ENCODE results near the gene CACNA1I.
A peak's percentile ranks its signal among the peaks of the same experiment; 100 is the strongest.

Gene CACNA1I

DNA sequence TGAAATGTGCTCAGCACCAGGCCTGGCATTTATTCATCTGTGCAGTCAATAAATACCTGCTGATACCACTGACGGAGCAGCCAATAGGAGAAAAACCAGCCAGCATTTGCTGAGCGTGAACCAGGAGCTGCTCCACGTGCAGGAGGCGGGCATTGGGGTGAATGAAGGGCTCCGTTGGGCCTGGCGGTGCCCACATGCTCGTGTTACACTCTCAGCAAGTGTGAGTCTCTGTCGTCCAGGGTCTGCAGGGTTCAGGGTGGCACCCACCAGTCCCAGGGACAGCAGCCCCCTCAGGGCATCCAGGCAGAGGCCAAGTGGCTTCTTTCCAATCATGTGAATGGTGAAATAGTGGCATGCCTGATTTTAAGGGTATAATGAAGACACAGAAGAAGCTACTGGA, 33.8 kb upstream of the CACNA1I start:
- TF ChIP-seq, protein P1, sequence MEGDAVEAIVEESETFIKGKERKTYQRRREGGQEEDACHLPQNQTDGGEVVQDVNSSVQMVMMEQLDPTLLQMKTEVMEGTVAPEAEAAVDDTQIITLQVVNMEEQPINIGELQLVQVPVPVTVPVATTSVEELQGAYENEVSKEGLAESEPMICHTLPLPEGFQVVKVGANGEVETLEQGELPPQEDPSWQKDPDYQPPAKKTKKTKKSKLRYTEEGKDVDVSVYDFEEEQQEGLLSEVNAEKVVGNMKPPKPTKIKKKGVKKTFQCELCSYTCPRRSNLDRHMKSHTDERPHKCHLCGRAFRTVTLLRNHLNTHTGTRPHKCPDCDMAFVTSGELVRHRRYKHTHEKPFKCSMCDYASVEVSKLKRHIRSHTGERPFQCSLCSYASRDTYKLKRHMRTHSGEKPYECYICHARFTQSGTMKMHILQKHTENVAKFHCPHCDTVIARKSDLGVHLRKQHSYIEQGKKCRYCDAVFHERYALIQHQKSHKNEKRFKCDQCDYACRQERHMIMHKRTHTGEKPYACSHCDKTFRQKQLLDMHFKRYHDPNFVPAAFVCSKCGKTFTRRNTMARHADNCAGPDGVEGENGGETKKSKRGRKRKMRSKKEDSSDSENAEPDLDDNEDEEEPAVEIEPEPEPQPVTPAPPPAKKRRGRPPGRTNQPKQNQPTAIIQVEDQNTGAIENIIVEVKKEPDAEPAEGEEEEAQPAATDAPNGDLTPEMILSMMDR (conservative IDR thresholded peaks at IDR 0.05; ENCODE audit: control insufficient read depth, insufficient read depth, low read depth, low read length) = no peak
- H3K4me3 ChIP-seq (ENCODE audit: control insufficient read depth, low read depth, low read length) = no peak overlapping the region
- DNase-seq (ENCODE audit: low read depth) = no peak

- H3K4me3 ChIP-seq (ENCODE audit: control insufficient read depth, low read depth, low read length) = no peak overlapping the region
- TF ChIP-seq, protein P1 (conservative IDR thresholded peaks at IDR 0.05; ENCODE audit: control insufficient read depth, insufficient read depth, low read depth, low read length) = no peak
- no peak for DNase-seq (ENCODE audit: low read depth)
These were observed 32.6 kb upstream of the CACNA1I start for GRCh38 chr22:39537975-39538374.

GRCh38 chr22:39543095-39543494, 27.5 kb upstream of the CACNA1I start:
- DNase-seq (ENCODE audit: low read depth) = peak; percentile 48
- TF ChIP-seq, protein P1 (conservative IDR thresholded peaks at IDR 0.05; ENCODE audit: control insufficient read depth, insufficient read depth, low read depth, low read length) = peak; percentile 45
- H3K4me3 ChIP-seq (ENCODE audit: control insufficient read depth, low read depth, low read length) = no peak overlapping the region

- no peak overlapping the region for H3K4me3 ChIP-seq (ENCODE audit: control insufficient read depth, low read depth, low read length)
- DNase-seq (ENCODE audit: low read depth) = peak; percentile 31
These were observed 24.9 kb upstream of the CACNA1I start for GRCh38 chr22:39545386-39546365.

DNA sequence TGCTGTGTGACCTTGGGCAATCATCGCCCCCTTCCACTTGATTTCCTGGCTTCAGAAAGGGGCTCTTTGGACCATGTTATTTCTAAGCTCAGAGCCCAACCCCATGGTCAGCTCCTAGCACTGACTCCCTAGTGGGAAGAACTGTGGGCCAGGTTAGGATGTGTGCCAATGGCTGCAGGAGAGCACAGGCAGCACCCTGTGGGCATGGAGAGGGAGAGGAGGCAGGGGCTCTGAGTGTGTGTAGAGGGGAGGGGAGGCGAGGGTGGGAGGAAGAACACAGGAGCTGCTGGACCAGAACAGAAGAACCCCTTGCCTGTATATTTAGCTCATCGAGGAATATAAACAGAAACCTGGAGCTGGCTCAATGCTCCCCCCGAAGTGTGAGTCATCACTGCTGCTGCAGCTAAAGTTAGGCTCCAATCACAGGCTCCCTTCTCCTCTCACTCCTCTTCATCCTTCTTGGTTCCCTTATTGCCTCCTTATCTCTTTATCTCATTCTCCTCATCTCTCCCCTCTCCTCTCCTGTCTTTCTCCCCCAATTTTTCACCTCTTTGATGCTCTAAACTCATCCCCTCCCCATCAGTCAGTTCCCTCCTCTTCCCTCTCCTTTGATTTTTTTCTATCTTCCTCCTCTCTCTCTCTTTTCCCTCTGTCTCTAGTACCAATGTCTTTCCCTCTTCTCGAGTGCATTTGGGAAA, 23.5 kb upstream of the CACNA1I start:
- DNase-seq (ENCODE audit: low read depth) = peak; percentile 39
- H3K4me3 ChIP-seq (ENCODE audit: control insufficient read depth, low read depth, low read length) = no peak overlapping the region
- TF ChIP-seq, protein P1 (conservative IDR thresholded peaks at IDR 0.05; ENCODE audit: control insufficient read depth, insufficient read depth, low read depth, low read length) = no peak

More at GRCh38 chr22:39545386-39546365, 24.9 kb upstream of the CACNA1I start:
- TF ChIP-seq, protein P1 (conservative IDR thresholded peaks at IDR 0.05; ENCODE audit: control insufficient read depth, insufficient read depth, low read depth, low read length) = no peak

GRCh38 chr22:39547587-39547947, 23.0 kb upstream of the CACNA1I start:
- DNase-seq (ENCODE audit: low read depth) = no peak
- TF ChIP-seq, protein P1 (conservative IDR thresholded peaks at IDR 0.05; ENCODE audit: control insufficient read depth, insufficient read depth, low read depth, low read length) = no peak
- no peak overlapping the region for H3K4me3 ChIP-seq (ENCODE audit: control insufficient read depth, low read depth, low read length)
